ENCODE measurements around the gene GNB1L. TPM values are rescaled to one million over a fixed set of nuclear protein-coding genes. Genes with fewer than 3 reads are reported as not detected.
A peak's percentile ranks its signal among the peaks of the same experiment; 100 is the strongest.

The GNB1L gene
- total and polyA plus RNA-seq, 2 of the 13 experiments (the other 11 are each of a cell fraction or from before 2014, with no cell fraction given) = 2.5 to 7.4 TPM

GRCh38 chr22:19892257-19892879 lies 37.7 kb upstream of the GNB1L start (continued):
- TF ChIP-seq MAFK (conservative IDR thresholded peaks at IDR 0.05 in 1 of 2, IDR thresholded peaks at IDR 0.05 in 1 of 2; ENCODE audit: low read length in 2 of 2) (no peak), ZNF746 (CRISPR knock-in tag; IDR thresholded peaks at IDR 0.05) (no peak), ZNF512 (CRISPR knock-in tag; IDR thresholded peaks at IDR 0.05) (no peak), CEBPG (CRISPR knock-in tag; IDR thresholded peaks at IDR 0.05) (peak; percentile 52; the same call in 1 of the 2 replicates), ZNF75D (CRISPR knock-in tag; IDR thresholded peaks at IDR 0.05; ENCODE audit: borderline replicate concordance) (peak; percentile 90; the same call in 1 of the 2 replicates), NFATC3 (CRISPR knock-in tag; IDR thresholded peaks at IDR 0.05) (peak; percentile 73; the same call in 1 of the 2 replicates), SOX6 (IDR thresholded peaks at IDR 0.05) (no peak), SOX6 (CRISPR knock-in tag; IDR thresholded peaks at IDR 0.05) (peak; percentile 78), ZBTB40 (IDR thresholded peaks at IDR 0.05) (no peak), ZBTB40 (CRISPR knock-in tag; IDR thresholded peaks at IDR 0.05) (peak; percentile 95)
- TF ChIP-seq, protein P1, sequence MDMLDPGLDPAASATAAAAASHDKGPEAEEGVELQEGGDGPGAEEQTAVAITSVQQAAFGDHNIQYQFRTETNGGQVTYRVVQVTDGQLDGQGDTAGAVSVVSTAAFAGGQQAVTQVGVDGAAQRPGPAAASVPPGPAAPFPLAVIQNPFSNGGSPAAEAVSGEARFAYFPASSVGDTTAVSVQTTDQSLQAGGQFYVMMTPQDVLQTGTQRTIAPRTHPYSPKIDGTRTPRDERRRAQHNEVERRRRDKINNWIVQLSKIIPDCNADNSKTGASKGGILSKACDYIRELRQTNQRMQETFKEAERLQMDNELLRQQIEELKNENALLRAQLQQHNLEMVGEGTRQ (IDR thresholded peaks at IDR 0.05; ENCODE audit: low read depth, low read length) = no peak
- TF ChIP-seq, protein P1 (CRISPR knock-in tag; IDR thresholded peaks at IDR 0.05; ENCODE audit: borderline replicate concordance) = 0 out of 2 replicates have a peak, but pooled peaks have one; percentile 46
- TF ChIP-seq, protein P2, sequence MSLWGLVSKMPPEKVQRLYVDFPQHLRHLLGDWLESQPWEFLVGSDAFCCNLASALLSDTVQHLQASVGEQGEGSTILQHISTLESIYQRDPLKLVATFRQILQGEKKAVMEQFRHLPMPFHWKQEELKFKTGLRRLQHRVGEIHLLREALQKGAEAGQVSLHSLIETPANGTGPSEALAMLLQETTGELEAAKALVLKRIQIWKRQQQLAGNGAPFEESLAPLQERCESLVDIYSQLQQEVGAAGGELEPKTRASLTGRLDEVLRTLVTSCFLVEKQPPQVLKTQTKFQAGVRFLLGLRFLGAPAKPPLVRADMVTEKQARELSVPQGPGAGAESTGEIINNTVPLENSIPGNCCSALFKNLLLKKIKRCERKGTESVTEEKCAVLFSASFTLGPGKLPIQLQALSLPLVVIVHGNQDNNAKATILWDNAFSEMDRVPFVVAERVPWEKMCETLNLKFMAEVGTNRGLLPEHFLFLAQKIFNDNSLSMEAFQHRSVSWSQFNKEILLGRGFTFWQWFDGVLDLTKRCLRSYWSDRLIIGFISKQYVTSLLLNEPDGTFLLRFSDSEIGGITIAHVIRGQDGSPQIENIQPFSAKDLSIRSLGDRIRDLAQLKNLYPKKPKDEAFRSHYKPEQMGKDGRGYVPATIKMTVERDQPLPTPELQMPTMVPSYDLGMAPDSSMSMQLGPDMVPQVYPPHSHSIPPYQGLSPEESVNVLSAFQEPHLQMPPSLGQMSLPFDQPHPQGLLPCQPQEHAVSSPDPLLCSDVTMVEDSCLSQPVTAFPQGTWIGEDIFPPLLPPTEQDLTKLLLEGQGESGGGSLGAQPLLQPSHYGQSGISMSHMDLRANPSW (CRISPR knock-in tag; IDR thresholded peaks at IDR 0.05; ENCODE audit: borderline replicate concordance) = no peak

All from HepG2 (cell line).